K562 (cell line): ENCODE measurements around the gene MAML1. TPM values are rescaled to one million over a fixed set of nuclear protein-coding genes. Genes with fewer than 3 reads are reported as not detected.

Experiments used
- CEBPG ChIP-seq, 3 experiments: fragments of 200-800 bp in 1 of 3; sonication (Bioruptor generic) in 1 of 3; sonication (generic) in 1 of 3; formaldehyde crosslinking in 1 of 3; IDR thresholded peaks in 2 of 3; conservative IDR thresholded peaks in 1 of 3; 2 replicates each; pipeline versions ENCODE4 v1.6.1 to v1.8.0; 2016 to 2022; ENCODE audit warnings: missing compliant biosample characterization in 2 of 3, missing genetic modification characterization in 2 of 3, mild to moderate bottlenecking in 1 of 3, missing genetic modification reagents in 1 of 3
- ERF ChIP-seq: fragments of 450-650 bp; formaldehyde crosslinking; IDR thresholded peaks from 2 replicates; pipeline ENCODE4 v1.4.0; 2020; ENCODE audit warnings: mild to moderate bottlenecking, mixed read lengths
- HDAC3 ChIP-seq: fragments of 450-650 bp; IDR thresholded peaks from 2 replicates; pipeline ENCODE4 v1.6.1; 2018; ENCODE audit warnings: borderline replicate concordance, mild to moderate bottlenecking, moderate library complexity; ENCODE audit not compliant: partially characterized antibody
- HDAC8 ChIP-seq: fragments of 450-650 bp; IDR thresholded peaks from 2 replicates; pipeline ENCODE4 v1.6.1; 2016; ENCODE audit warnings: mild to moderate bottlenecking, missing genetic modification characterization, moderate library complexity, missing compliant biosample characterization
- IRF2 ChIP-seq: sonication (generic); formaldehyde crosslinking; IDR thresholded peaks from 2 replicates; pipeline ENCODE4 v1.8.1; 2022; ENCODE audit warnings: mild to moderate bottlenecking, missing genetic modification reagents
- JUN ChIP-seq, 2 experiments: sonication (generic) in 1 of 2; formaldehyde crosslinking in 1 of 2; IDR thresholded peaks; 2 replicates each; pipeline versions ENCODE4 v1.6.1 to v1.8.0; 2012 to 2022; ENCODE audit warnings: borderline replicate concordance in 2 of 2, mild to moderate bottlenecking in 2 of 2, improper control_type of control experiment in 1 of 2, low read depth in 1 of 2, low read length in 1 of 2, missing genetic modification reagents in 1 of 2
- MTA1 ChIP-seq: fragments of 450-650 bp; IDR thresholded peaks from 2 replicates; pipeline ENCODE4 v1.6.1; 2017; ENCODE audit warnings: borderline replicate concordance
- MTA3 ChIP-seq: fragments of 450-650 bp; formaldehyde crosslinking; IDR thresholded peaks from 2 replicates; pipeline ENCODE4 v1.6.1; 2017; ENCODE audit warnings: mild to moderate bottlenecking, borderline replicate concordance
- PTRF ChIP-seq: fragments of 450-650 bp; IDR thresholded peaks from 2 replicates; pipeline ENCODE4 v1.6.1; 2016; ENCODE audit warnings: mild to moderate bottlenecking, missing genetic modification characterization, missing compliant biosample characterization
- SAFB ChIP-seq: fragments of 200-400 bp; formaldehyde crosslinking; IDR thresholded peaks from 2 replicates; pipeline ENCODE4 v1.6.1; 2017; ENCODE audit warnings: low read depth, low read length, borderline replicate concordance
- SMAD4 ChIP-seq: fragments of 250-450 bp; sonication (Bioruptor Pico); conservative IDR thresholded peaks from 2 replicates; pipeline ENCODE4 v1.8.0; 2021; ENCODE audit warnings: inconsistent platforms, mild to moderate bottlenecking, moderate library complexity
- ZFP30 ChIP-seq: fragments of 250-450 bp; sonication (Bioruptor Pico); IDR thresholded peaks from 2 replicates; pipeline ENCODE4 v1.8.0; 2022; ENCODE audit warnings: moderate library complexity, mild to moderate bottlenecking, inconsistent platforms, borderline replicate concordance
- ZFPM2 ChIP-seq: fragments of 250-450 bp; sonication (Bioruptor Pico); IDR thresholded peaks from 2 replicates; pipeline ENCODE4 v1.5.1; 2022; ENCODE audit warnings: mild to moderate bottlenecking
- ZFX ChIP-seq: sonication (generic); formaldehyde crosslinking; IDR thresholded peaks from 2 replicates; pipeline ENCODE4 v1.8.0; 2022; ENCODE audit warnings: mild to moderate bottlenecking, missing genetic modification reagents, moderate library complexity
- ZNF184 ChIP-seq: sonication (generic); formaldehyde crosslinking; IDR thresholded peaks from 2 replicates; pipeline ENCODE4 v1.5.0; 2020; ENCODE audit warnings: missing genetic modification reagents
- ZNF23 ChIP-seq: fragments of 250-450 bp; sonication (Bioruptor Pico); IDR thresholded peaks from 2 replicates; pipeline ENCODE4 v1.4.0; 2020; ENCODE audit warnings: mild to moderate bottlenecking
- ZNF347 ChIP-seq: fragments of 450-650 bp; formaldehyde crosslinking; IDR thresholded peaks from 2 replicates; pipeline ENCODE4 v1.4.0; 2020; ENCODE audit warnings: low read depth, mild to moderate bottlenecking, moderate library complexity
- ZNF41 ChIP-seq: fragments of 250-450 bp; sonication (Bioruptor Pico); conservative IDR thresholded peaks from 2 replicates; pipeline ENCODE4 v1.4.0; 2020; ENCODE audit warnings: mild to moderate bottlenecking
- ZNF778 ChIP-seq: fragments of 450-650 bp; formaldehyde crosslinking; IDR thresholded peaks from 2 replicates; pipeline ENCODE4 v1.4.0; 2020; ENCODE audit warnings: mild to moderate bottlenecking, moderate library complexity
- polyA plus RNA-seq, 8 experiments: library from polyadenylated mRNA; depleted of rRNA in 4 of 8; stranded (reverse) in 5 of 8; unstranded in 3 of 8; fragments of >200 nt; fragmentation: Nextera tagmentation in 2 of 8; fragmentation: Illumina TruSeq in 1 of 8; extraction: Ambion mirVana in 2 of 8; extraction: Trizol in 1 of 8; gene quantifications; 2 replicates each; pipeline versions ENCODE4 v1.2.1 to v1.2.3, GENCODE V29; 2011 to 2014; ENCODE audit warnings: inconsistent platforms in 1 of 8, missing spikeins in 1 of 8
- total RNA-seq, 7 experiments: library from RNA; depleted of rRNA in 6 of 7; stranded (reverse); fragments of >200 nt in 6 of 7; fragmentation: Illumina TruSeq in 2 of 7; extraction: Trizol in 2 of 7; gene quantifications; 2 replicates each; pipeline versions ENCODE4 v1.2.1 to v1.2.3, GENCODE V29; 2011 to 2021; ENCODE audit warnings: low replicate concordance in 1 of 7
- TF ChIP-seq, protein P1 (sequence below): sonication (generic); formaldehyde crosslinking; IDR thresholded peaks from 2 replicates; pipeline ENCODE4 v1.8.1; 2022; ENCODE audit warnings: missing genetic modification reagents
- TF ChIP-seq, protein P2 (sequence below): fragments of 200-800 bp; sonication (Bioruptor generic); IDR thresholded peaks from 2 replicates; pipeline ENCODE4 v1.6.1; 2016; ENCODE audit warnings: missing genetic modification characterization, missing compliant biosample characterization
- TF ChIP-seq, protein P3 (sequence below): sonication (generic); formaldehyde crosslinking; IDR thresholded peaks from 2 replicates; pipeline ENCODE4 v1.8.0; 2022; ENCODE audit warnings: missing genetic modification reagents, mild to moderate bottlenecking, moderate library complexity, borderline replicate concordance

Gene MAML1
- total and polyA plus RNA-seq, 9 of the 15 experiments (the other 6 are each of a cell fraction or from before 2014, with no cell fraction given), result 0.32 to 18.4 (median 7.0) TPM

- TF ChIP-seq HDAC3 (no peak), IRF2 (no peak), ZFX (CRISPR knock-in tag) (no peak), ZNF778 (CRISPR knock-in tag) (no peak), ZFP30 (CRISPR knock-in tag) (no peak), JUN (IDR thresholded peaks at IDR 0.05; ENCODE audit: borderline replicate concordance, low read depth, low read length) (no peak), JUN (CRISPR knock-in tag; IDR thresholded peaks at IDR 0.05; ENCODE audit: borderline replicate concordance) (no peak), CEBPG (CRISPR knock-in tag; IDR thresholded peaks at IDR 0.05) (no peak), CEBPG (tag; conservative IDR thresholded peaks at IDR 0.05 in 1 of 2, IDR thresholded peaks at IDR 0.05 in 1 of 2) (no peak), MTA3 (no peak), ZFPM2 (CRISPR knock-in tag) (no peak), ZNF23 (CRISPR knock-in tag) (no peak), PTRF (tag) (peak; percentile 51), MTA1 (no peak), ZNF41 (no peak), SAFB (no peak), HDAC8 (tag) (peak; percentile 89), ZNF347 (CRISPR knock-in tag) (no peak), SMAD4 (CRISPR knock-in tag) (0 out of 2 replicates have a peak, but pooled peaks have one; percentile 16), ERF (peak; percentile 77; the same call in 1 of the 2 replicates), ZNF184 (no peak)
- TF ChIP-seq, protein P1, sequence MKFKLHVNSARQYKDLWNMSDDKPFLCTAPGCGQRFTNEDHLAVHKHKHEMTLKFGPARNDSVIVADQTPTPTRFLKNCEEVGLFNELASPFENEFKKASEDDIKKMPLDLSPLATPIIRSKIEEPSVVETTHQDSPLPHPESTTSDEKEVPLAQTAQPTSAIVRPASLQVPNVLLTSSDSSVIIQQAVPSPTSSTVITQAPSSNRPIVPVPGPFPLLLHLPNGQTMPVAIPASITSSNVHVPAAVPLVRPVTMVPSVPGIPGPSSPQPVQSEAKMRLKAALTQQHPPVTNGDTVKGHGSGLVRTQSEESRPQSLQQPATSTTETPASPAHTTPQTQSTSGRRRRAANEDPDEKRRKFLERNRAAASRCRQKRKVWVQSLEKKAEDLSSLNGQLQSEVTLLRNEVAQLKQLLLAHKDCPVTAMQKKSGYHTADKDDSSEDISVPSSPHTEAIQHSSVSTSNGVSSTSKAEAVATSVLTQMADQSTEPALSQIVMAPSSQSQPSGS (CRISPR knock-in tag), result no peak
- TF ChIP-seq, protein P2, sequence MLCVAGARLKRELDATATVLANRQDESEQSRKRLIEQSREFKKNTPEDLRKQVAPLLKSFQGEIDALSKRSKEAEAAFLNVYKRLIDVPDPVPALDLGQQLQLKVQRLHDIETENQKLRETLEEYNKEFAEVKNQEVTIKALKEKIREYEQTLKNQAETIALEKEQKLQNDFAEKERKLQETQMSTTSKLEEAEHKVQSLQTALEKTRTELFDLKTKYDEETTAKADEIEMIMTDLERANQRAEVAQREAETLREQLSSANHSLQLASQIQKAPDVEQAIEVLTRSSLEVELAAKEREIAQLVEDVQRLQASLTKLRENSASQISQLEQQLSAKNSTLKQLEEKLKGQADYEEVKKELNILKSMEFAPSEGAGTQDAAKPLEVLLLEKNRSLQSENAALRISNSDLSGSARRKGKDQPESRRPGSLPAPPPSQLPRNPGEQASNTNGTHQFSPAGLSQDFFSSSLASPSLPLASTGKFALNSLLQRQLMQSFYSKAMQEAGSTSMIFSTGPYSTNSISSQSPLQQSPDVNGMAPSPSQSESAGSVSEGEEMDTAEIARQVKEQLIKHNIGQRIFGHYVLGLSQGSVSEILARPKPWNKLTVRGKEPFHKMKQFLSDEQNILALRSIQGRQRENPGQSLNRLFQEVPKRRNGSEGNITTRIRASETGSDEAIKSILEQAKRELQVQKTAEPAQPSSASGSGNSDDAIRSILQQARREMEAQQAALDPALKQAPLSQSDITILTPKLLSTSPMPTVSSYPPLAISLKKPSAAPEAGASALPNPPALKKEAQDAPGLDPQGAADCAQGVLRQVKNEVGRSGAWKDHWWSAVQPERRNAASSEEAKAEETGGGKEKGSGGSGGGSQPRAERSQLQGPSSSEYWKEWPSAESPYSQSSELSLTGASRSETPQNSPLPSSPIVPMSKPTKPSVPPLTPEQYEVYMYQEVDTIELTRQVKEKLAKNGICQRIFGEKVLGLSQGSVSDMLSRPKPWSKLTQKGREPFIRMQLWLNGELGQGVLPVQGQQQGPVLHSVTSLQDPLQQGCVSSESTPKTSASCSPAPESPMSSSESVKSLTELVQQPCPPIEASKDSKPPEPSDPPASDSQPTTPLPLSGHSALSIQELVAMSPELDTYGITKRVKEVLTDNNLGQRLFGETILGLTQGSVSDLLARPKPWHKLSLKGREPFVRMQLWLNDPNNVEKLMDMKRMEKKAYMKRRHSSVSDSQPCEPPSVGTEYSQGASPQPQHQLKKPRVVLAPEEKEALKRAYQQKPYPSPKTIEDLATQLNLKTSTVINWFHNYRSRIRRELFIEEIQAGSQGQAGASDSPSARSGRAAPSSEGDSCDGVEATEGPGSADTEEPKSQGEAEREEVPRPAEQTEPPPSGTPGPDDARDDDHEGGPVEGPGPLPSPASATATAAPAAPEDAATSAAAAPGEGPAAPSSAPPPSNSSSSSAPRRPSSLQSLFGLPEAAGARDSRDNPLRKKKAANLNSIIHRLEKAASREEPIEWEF (CRISPR knock-in tag), result no peak
- TF ChIP-seq, protein P3, sequence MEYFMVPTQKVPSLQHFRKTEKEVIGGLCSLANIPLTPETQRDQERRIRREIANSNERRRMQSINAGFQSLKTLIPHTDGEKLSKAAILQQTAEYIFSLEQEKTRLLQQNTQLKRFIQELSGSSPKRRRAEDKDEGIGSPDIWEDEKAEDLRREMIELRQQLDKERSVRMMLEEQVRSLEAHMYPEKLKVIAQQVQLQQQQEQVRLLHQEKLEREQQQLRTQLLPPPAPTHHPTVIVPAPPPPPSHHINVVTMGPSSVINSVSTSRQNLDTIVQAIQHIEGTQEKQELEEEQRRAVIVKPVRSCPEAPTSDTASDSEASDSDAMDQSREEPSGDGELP (CRISPR knock-in tag), result no peak
Observed at GRCh38 chr5:179820127-179820482, 87.5 kb downstream of the MAML1 start (continued).
